HL-60 (cell line): ENCODE data around the gene TMEM144.

Source experiments
- DNase-seq, 2 experiments: peaks; one replicate each; pipeline ENCODE4 v3.0.0-alpha.2; 2010 to 2020; ENCODE audit warnings: low read depth in 1 of 2, low spot score in 1 of 2
- H3K27ac ChIP-seq: fragments of 250-450 bp; sonication (Bioruptor Pico); replicated peaks from 2 replicates; pipeline ENCODE4 v1.5.1; 2020; ENCODE audit warnings: mild to moderate bottlenecking, moderate library complexity
- H3K27me3 ChIP-seq: fragments of 250-450 bp; sonication (Bioruptor Pico); 2 replicates; pipeline ENCODE4 v1.5.1; 2021; ENCODE audit warnings: mild to moderate bottlenecking, moderate library complexity; ENCODE audit not compliant: insufficient read depth, poor library complexity, severe bottlenecking
- H3K4me3 ChIP-seq: replicated peaks from 2 replicates; pipeline ENCODE4 v1.5.1; 2011; ENCODE audit warnings: mild to moderate bottlenecking, control low read depth, low read length; ENCODE audit not compliant: insufficient read depth
- GABPA ChIP-seq: IDR thresholded peaks from 2 replicates; pipeline ENCODE4 v1.6.1; 2012; ENCODE audit warnings: low read depth
- POLR2AphosphoS5 ChIP-seq: IDR thresholded peaks from 2 replicates; pipeline ENCODE4 v1.6.1; 2012; ENCODE audit warnings: low read depth
- REST ChIP-seq: IDR thresholded peaks from 2 replicates; pipeline ENCODE4 v1.6.1; 2012; ENCODE audit warnings: low read depth; ENCODE audit not compliant: insufficient replicate concordance
- SPI1 ChIP-seq: IDR thresholded peaks from 2 replicates; pipeline ENCODE4 v1.6.1; 2012; ENCODE audit warnings: low read depth, mild to moderate bottlenecking, borderline replicate concordance
- TF ChIP-seq, protein P1 (sequence below): IDR thresholded peaks from one replicate; pipeline ENCODE4 v1.5.1; 2011; ENCODE audit warnings: low read length, control low read depth, inconsistent platforms; ENCODE audit not compliant: insufficient read depth

The TMEM144 gene

DNA sequence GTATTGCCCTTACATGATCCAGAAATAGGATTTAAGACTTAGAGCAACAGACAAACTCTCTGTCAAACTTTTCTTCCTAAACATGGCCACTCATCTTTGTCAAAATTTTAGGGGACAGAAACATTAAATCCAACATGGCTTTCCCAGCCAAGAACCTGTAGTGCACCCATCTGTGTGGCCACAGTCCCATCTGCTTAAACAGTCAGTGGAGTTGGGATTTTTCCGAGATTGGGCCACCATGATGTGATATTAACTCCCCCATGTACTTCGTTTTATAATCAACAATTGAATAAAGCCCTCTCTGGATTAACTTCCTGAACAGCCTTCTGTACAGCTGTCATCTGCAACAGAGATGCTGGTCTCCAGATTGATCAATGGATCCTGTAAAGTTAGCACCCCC lies 28.9 kb downstream of the TMEM144 start:
- no peaks in the 10 kb centered on the region for H3K27me3 ChIP-seq
- DNase-seq = no peak
- TF ChIP-seq REST = no peak
- TF ChIP-seq, protein P1, sequence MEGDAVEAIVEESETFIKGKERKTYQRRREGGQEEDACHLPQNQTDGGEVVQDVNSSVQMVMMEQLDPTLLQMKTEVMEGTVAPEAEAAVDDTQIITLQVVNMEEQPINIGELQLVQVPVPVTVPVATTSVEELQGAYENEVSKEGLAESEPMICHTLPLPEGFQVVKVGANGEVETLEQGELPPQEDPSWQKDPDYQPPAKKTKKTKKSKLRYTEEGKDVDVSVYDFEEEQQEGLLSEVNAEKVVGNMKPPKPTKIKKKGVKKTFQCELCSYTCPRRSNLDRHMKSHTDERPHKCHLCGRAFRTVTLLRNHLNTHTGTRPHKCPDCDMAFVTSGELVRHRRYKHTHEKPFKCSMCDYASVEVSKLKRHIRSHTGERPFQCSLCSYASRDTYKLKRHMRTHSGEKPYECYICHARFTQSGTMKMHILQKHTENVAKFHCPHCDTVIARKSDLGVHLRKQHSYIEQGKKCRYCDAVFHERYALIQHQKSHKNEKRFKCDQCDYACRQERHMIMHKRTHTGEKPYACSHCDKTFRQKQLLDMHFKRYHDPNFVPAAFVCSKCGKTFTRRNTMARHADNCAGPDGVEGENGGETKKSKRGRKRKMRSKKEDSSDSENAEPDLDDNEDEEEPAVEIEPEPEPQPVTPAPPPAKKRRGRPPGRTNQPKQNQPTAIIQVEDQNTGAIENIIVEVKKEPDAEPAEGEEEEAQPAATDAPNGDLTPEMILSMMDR = no peak
- no peak for TF ChIP-seq POLR2AphosphoS5
- TF ChIP-seq GABPA = no peak
- TF ChIP-seq SPI1 = no peak
- no peak overlapping the region for H3K27ac ChIP-seq
- H3K4me3 ChIP-seq = no peak overlapping the region

- Histone ChIP-seq H3K4me3 (no peak overlapping the region), H3K27me3 (no peaks in the 10 kb centered on the region), H3K27ac (no peak overlapping the region)
- TF ChIP-seq GABPA = no peak
- no peak for TF ChIP-seq POLR2AphosphoS5
- no peak for TF ChIP-seq REST
- DNase-seq = no peak
Observed at GRCh38 chr4:158243071-158243470, 32.8 kb downstream of the TMEM144 start.

GRCh38 chr4:158250321-158250720 lies 40.0 kb downstream of the TMEM144 start:
- DNase-seq = peak in 1 of 2 experiments; percentile 13
- Histone ChIP-seq H3K27ac (no peak overlapping the region), H3K27me3 (no peaks in the 10 kb centered on the region), H3K4me3 (no peak overlapping the region)
- TF ChIP-seq REST = no peak
- no peak for TF ChIP-seq GABPA

DNA sequence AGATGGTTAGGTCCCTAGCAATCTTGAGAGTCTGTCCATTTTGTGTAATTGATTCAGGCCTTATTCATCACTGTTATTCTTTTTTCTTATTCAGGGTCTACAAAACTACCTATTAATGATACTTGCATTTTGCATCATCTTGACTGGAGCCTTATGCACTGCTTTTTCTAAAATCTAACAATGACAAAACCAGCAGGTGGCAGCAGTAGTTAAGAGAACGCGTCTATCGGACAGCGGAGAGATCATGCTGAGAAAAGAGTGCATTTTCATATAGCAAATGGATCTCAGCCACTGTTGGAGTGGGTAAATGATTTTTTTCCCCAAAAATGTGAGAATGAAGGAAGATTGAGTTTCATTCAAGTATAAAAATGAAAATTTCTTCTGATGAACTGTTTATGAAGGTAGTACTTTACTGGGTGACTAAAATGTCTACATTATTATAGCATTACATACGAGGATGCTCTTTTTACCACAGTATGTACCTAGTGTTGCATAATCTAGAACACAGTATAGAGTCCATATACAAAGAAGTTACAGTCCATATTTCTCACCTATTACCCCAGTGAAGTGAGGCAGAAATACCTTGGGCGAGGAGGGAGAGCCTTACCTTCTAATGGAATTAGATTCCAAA lies 43.2 kb downstream of the TMEM144 start:
- Histone ChIP-seq H3K27ac (no peak overlapping the region), H3K4me3 (no peak overlapping the region), H3K27me3 (no peaks in the 10 kb centered on the region)
- peak in 1 of 2 experiments; percentile 56 for DNase-seq
- TF ChIP-seq, protein P1 = peak; percentile 29
- TF ChIP-seq POLR2AphosphoS5 = no peak
